Prostate gland (tissue), 2 donors: ENCODE results near the gene ROBO1.

Experiments
- POLR2A ChIP-seq: fragments of 450-650 bp; IDR thresholded peaks from one replicate; pipeline ENCODE4 v1.6.1; 2016; ENCODE audit warnings: antibody characterized with exemption, mild to moderate bottlenecking
- TF ChIP-seq, protein P1 (sequence below), 4 experiments: fragments of 200-600 bp in 2 of 4; fragments of 450-650 bp in 2 of 4; sonication (generic) in 2 of 4; IDR thresholded peaks; 1 replicate in 3 of 4; 2 replicates in 1 of 4; pipeline ENCODE4 v1.5.1; 2016 to 2019; ENCODE audit warnings: antibody characterized with exemption in 4 of 4, mild to moderate bottlenecking in 2 of 4, moderate library complexity in 2 of 4

DNA sequence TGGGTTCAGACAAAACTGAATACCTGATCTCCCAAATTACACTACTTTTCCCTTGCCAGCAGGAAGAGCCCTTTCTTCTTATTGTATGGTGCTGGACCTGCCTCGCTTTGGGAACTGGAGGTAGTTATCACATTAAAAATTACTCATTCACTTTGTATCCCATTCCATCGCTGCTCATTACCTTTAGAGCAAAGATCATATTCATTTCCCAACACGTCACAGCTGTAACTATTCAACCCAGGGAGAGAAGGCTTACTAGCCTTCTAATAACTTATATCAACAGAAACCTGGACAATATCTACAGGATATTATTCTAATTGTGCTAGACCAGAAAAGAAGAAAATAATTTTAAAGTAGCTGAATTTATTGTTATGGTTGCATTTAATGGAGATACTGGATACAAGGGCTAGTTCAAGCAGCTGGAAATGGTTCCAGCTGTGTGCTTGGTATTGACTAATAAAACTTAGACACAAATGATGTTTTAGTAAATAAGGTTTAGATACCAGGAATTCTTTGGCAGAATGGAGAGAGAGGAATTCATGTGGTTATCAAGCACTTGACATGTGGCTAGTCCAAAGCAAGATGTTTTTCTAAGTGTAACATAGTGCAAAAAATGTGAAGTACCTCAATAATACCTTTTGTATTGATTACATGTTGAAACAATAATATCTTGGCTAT, 656.3 kb downstream of the ROBO1 start:
- no peak for TF ChIP-seq POLR2A
- TF ChIP-seq, protein P1, sequence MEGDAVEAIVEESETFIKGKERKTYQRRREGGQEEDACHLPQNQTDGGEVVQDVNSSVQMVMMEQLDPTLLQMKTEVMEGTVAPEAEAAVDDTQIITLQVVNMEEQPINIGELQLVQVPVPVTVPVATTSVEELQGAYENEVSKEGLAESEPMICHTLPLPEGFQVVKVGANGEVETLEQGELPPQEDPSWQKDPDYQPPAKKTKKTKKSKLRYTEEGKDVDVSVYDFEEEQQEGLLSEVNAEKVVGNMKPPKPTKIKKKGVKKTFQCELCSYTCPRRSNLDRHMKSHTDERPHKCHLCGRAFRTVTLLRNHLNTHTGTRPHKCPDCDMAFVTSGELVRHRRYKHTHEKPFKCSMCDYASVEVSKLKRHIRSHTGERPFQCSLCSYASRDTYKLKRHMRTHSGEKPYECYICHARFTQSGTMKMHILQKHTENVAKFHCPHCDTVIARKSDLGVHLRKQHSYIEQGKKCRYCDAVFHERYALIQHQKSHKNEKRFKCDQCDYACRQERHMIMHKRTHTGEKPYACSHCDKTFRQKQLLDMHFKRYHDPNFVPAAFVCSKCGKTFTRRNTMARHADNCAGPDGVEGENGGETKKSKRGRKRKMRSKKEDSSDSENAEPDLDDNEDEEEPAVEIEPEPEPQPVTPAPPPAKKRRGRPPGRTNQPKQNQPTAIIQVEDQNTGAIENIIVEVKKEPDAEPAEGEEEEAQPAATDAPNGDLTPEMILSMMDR (IDR thresholded peaks at IDR 0.05), result no peak
